HCT116 (cell line): ENCODE data around the gene MAN1A1. TPM values are rescaled to one million over a fixed set of nuclear protein-coding genes. Genes with fewer than 3 reads are reported as not detected.

Experiments used
- ATAC-seq: fragments of 200-7000 bp; cut with Tn5 transposase; 2 replicates; pipeline ENCODE4 v1.9.1; 2020; ENCODE audit warnings: mild to moderate bottlenecking, moderate library complexity
- BruUV-seq: library from RNA; stranded (reverse); fragments of 400-500 nt; replicated peaks from 2 replicates; lab custom pipeline; 2021; lab: Mats Ljungman, UMichigan
- CTCF ChIA-PET: fragments of 300-600 bp; sonication (Branson Sonifier 250); formaldehyde crosslinking; loops from one replicate; lab custom pipeline; 2021; ENCODE audit warnings: antibody characterized with exemption; lab: Charles Lee
- POLR2A ChIA-PET: fragments of 300-600, 350-600 bp; sonication (Branson Sonifier 250); formaldehyde crosslinking; loops from one replicate; lab custom pipeline; 2021; ENCODE audit warnings: antibody characterized with exemption; lab: Charles Lee
- RAD21 ChIA-PET, 2 experiments: fragments of 300-600 bp; sonication (Branson Sonifier 250); formaldehyde crosslinking; loops; one replicate each; lab custom pipeline; 2023; ENCODE audit warnings: low total read pairs in 2 of 2; ENCODE audit not compliant: uncharacterized antibody in 2 of 2, unreplicated experiment in 2 of 2, low non-redundant PET in 1 of 2; lab: Charles Lee
- DNase-seq: peaks from one replicate; pipeline ENCODE4 v3.0.0-alpha.2; 2010; ENCODE audit warnings: low read depth, low spot score
- H2AFZ ChIP-seq: fragments of 200-600 bp; shearing (Covaris generic), sonication (generic); 2 replicates; pipeline ENCODE4 v1.6.1; 2017; ENCODE audit warnings: low read depth, mixed run types, mixed read lengths, antibody characterized with exemption, low read length; ENCODE audit not compliant: poor library complexity, severe bottlenecking
- H3K27ac ChIP-seq: 2 replicates; pipeline ENCODE4 v1.5.1; 2012; ENCODE audit warnings: low read depth, low read length
- H3K27me3 ChIP-seq: fragments of 200-600 bp; sonication (generic); 2 replicates; pipeline ENCODE4 v1.6.1; 2016; ENCODE audit warnings: mixed run types, low read length, mixed read lengths; ENCODE audit not compliant: insufficient read depth
- H3K36me3 ChIP-seq, 2 experiments: fragments of 200-500 bp in 1 of 2; fragments of 200-600 bp in 1 of 2; sonication (Bioruptor generic) in 1 of 2; sonication (generic) in 1 of 2; 2 replicates each; pipeline versions ENCODE4 v1.5.1 to v1.6.1; 2014 to 2016; ENCODE audit warnings: low read length in 2 of 2, inconsistent platforms in 1 of 2, mixed read lengths in 1 of 2, mixed run types in 1 of 2; ENCODE audit not compliant: insufficient read depth in 2 of 2, control insufficient read depth in 1 of 2
- H3K4me1 ChIP-seq, 2 experiments: fragments of 200-600 bp in 1 of 2; sonication (generic) in 1 of 2; 2 replicates each; pipeline versions ENCODE4 v1.5.1 to v1.6.1; 2012 to 2017; ENCODE audit warnings: low read length in 2 of 2, inconsistent platforms in 1 of 2, mild to moderate bottlenecking in 1 of 2, mixed read lengths in 1 of 2, mixed run types in 1 of 2, moderate library complexity in 1 of 2; ENCODE audit not compliant: insufficient read depth in 2 of 2, control insufficient read depth in 1 of 2
- H3K4me2 ChIP-seq: fragments of 200-600 bp; sonication (generic); 2 replicates; pipeline ENCODE4 v1.6.1; 2017; ENCODE audit warnings: mixed run types, low read length, mixed read lengths
- H3K4me3 ChIP-seq, 2 experiments: fragments of 200-600 bp in 1 of 2; sonication (generic) in 1 of 2; replicated peaks in 1 of 2; 2 replicates each; pipeline ENCODE4 v1.5.1; 2011 to 2016; ENCODE audit warnings: low read length in 2 of 2, control low read depth in 1 of 2, low read depth in 1 of 2, mild to moderate bottlenecking in 1 of 2, mixed read lengths in 1 of 2, mixed run types in 1 of 2
- H3K79me2 ChIP-seq: fragments of 200-600 bp; sonication (generic); 2 replicates; pipeline ENCODE4 v1.6.1; 2017; ENCODE audit warnings: mild to moderate bottlenecking, mixed run types, low read length, moderate library complexity, mixed read lengths; ENCODE audit not compliant: insufficient read depth
- H3K9ac ChIP-seq: fragments of 200-600 bp; sonication (generic); 2 replicates; pipeline ENCODE4 v1.6.1; 2016; ENCODE audit warnings: low read length, mixed read lengths
- H3K9me2 ChIP-seq: fragments of 200-600 bp; sonication (generic), shearing (Covaris generic); 2 replicates; pipeline ENCODE4 v1.6.1; 2017; ENCODE audit warnings: mixed run types, mild to moderate bottlenecking, moderate library complexity; ENCODE audit not compliant: insufficient read depth
- H3K9me3 ChIP-seq, 2 experiments: fragments of 200-500 bp in 1 of 2; fragments of 200-600 bp in 1 of 2; sonication (Bioruptor generic) in 1 of 2; sonication (generic) in 1 of 2; 2 replicates each; pipeline ENCODE4 v1.6.1; 2014 to 2017; ENCODE audit warnings: low read length in 2 of 2, mixed read lengths in 2 of 2, inconsistent platforms in 1 of 2, low read depth in 1 of 2, mild to moderate bottlenecking in 1 of 2, mixed run types in 1 of 2, moderate library complexity in 1 of 2; ENCODE audit not compliant: control insufficient read depth in 1 of 2, insufficient read depth in 1 of 2
- H4K20me1 ChIP-seq: fragments of 200-600 bp; sonication (generic), shearing (Covaris generic); 2 replicates; pipeline ENCODE4 v1.6.1; 2017; ENCODE audit warnings: mixed run types, mild to moderate bottlenecking, moderate library complexity; ENCODE audit not compliant: insufficient read depth
- CBX3 ChIP-seq: IDR thresholded peaks from 2 replicates; pipeline ENCODE4 v1.6.1; 2012; ENCODE audit warnings: low read depth
- CEBPB ChIP-seq: IDR thresholded peaks from 2 replicates; pipeline ENCODE4 v1.6.1; 2012; ENCODE audit warnings: low read depth
- JUND ChIP-seq: IDR thresholded peaks from 2 replicates; pipeline ENCODE4 v1.6.1; 2012
- POLR2A ChIP-seq: IDR thresholded peaks from 2 replicates; pipeline ENCODE4 v1.7.0; 2011; ENCODE audit warnings: borderline replicate concordance; ENCODE audit not compliant: insufficient read depth, insufficient read length; ENCODE audit errors: extremely low read depth
- SP1 ChIP-seq: IDR thresholded peaks from 2 replicates; pipeline ENCODE4 v1.6.1; 2012; ENCODE audit warnings: low read depth
- YY1 ChIP-seq: IDR thresholded peaks from 2 replicates; pipeline ENCODE4 v1.6.1; 2011; ENCODE audit warnings: low read length, low read depth, moderate library complexity, mild to moderate bottlenecking; ENCODE audit not compliant: insufficient replicate concordance; ENCODE audit errors: extremely low read depth
- ZNF274 ChIP-seq: fragments of 200-500 bp; sonication (Bioruptor generic); IDR thresholded peaks from 2 replicates; pipeline ENCODE4 v1.6.1; 2014; ENCODE audit warnings: mild to moderate bottlenecking, low read depth, low read length, inconsistent platforms
- intact Hi-C: fragments of 100-400 bp; cut with micrococcal nuclease; formaldehyde crosslinking; loops from 2 replicates; pipeline ENCODE4 v1.10.0; 2022
- total RNA-seq: library from RNA; stranded (reverse); gene quantifications from one replicate; pipeline ENCODE4 v1.2.1, GENCODE V29; 2021; ENCODE audit not compliant: unreplicated experiment
- TF ChIP-seq, protein P1 (sequence below): IDR thresholded peaks from 2 replicates; pipeline ENCODE4 v1.6.1; 2011; ENCODE audit warnings: mild to moderate bottlenecking, low read length, moderate library complexity; ENCODE audit not compliant: insufficient replicate concordance; ENCODE audit errors: extremely low read depth
- TF ChIP-seq, protein P2 (sequence below): IDR thresholded peaks from 2 replicates; pipeline ENCODE4 v1.6.1; 2012
- TF ChIP-seq, protein P3 (sequence below), 3 experiments: fragments of 200-600 bp in 1 of 3; sonication (generic) in 1 of 3; IDR thresholded peaks in 2 of 3; conservative IDR thresholded peaks in 1 of 3; 2 replicates each; pipeline ENCODE4 v1.5.1; 2012 to 2017; ENCODE audit warnings: low read depth in 2 of 3, low read length in 2 of 3, antibody characterized with exemption in 1 of 3, borderline replicate concordance in 1 of 3, control low read depth in 1 of 3, mild to moderate bottlenecking in 1 of 3, mixed read lengths in 1 of 3, mixed run types in 1 of 3, moderate library complexity in 1 of 3; ENCODE audit not compliant: insufficient read depth in 1 of 3

MAN1A1 gene
- total RNA-seq, 1 experiment from 2014 or later: 46.0 TPM

DNA sequence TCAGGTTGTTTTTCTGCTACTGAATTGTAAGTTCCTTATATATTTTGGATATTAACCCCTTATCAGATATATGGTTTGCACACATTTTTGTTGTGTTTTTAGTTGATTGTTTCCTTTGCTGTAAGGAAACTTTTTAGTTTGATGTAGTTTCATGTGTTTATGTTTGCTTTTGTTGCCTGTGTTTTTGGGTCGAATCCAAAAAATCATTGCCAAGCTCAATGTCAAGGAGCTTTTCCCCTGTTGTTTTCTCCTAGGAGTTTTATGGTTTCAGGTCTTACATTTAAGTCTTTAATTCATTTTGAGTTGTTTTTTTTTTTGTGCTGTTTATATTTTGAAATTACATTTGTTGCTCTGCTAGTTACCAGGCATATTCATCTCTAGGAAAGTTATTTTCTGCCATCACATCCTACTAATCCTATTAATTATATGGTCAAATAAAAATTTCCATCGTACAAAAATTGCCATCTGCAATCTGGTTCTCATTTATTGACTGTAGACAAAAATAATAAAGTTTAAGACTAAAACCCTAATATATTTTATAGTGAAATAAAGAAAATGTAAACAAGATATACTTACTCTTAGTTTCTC is 167.3 kb downstream of the MAN1A1 start:
- Histone ChIP-seq H4K20me1 (no peaks in the 10 kb centered on the region), H3K27me3 (no peaks in the 10 kb centered on the region), H3K9me2 (no peaks in the 10 kb centered on the region), H3K9me3 (no peaks in the 10 kb centered on the region), H3K79me2 (no peaks in the 10 kb centered on the region), H3K9ac (no peak overlapping the region), H3K4me2 (no peak overlapping the region), H3K36me3 (peaks cover 0 to 18% of the 10 kb centered on the region in 2 experiments; a peak in 2 of 4 replicates), H3K4me1 (peaks cover 0 to 15% of the 10 kb centered on the region in 2 experiments; a peak in 1 of 4 replicates), H2AFZ (no peak overlapping the region), H3K27ac (no peak overlapping the region), H3K4me3 (no peak overlapping the region)
- DNase-seq: no peak
- ChIA-PET CTCF (no interaction called here), RAD21 (no interaction called here), POLR2A (no interaction called here)
- intact Hi-C loops: no loop called here
- no TSS peak for BruUV-seq
- TF ChIP-seq CBX3 (no peak), YY1 (no peak), CEBPB (no peak), ZNF274 (no peak)
- TF ChIP-seq, protein P1, sequence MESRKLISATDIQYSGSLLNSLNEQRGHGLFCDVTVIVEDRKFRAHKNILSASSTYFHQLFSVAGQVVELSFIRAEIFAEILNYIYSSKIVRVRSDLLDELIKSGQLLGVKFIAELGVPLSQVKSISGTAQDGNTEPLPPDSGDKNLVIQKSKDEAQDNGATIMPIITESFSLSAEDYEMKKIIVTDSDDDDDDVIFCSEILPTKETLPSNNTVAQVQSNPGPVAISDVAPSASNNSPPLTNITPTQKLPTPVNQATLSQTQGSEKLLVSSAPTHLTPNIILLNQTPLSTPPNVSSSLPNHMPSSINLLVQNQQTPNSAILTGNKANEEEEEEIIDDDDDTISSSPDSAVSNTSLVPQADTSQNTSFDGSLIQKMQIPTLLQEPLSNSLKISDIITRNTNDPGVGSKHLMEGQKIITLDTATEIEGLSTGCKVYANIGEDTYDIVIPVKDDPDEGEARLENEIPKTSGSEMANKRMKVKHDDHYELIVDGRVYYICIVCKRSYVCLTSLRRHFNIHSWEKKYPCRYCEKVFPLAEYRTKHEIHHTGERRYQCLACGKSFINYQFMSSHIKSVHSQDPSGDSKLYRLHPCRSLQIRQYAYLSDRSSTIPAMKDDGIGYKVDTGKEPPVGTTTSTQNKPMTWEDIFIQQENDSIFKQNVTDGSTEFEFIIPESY: no peak
- TF ChIP-seq, protein P2, sequence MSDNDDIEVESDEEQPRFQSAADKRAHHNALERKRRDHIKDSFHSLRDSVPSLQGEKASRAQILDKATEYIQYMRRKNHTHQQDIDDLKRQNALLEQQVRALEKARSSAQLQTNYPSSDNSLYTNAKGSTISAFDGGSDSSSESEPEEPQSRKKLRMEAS: no peak
- ATAC-seq: no peak

DNA sequence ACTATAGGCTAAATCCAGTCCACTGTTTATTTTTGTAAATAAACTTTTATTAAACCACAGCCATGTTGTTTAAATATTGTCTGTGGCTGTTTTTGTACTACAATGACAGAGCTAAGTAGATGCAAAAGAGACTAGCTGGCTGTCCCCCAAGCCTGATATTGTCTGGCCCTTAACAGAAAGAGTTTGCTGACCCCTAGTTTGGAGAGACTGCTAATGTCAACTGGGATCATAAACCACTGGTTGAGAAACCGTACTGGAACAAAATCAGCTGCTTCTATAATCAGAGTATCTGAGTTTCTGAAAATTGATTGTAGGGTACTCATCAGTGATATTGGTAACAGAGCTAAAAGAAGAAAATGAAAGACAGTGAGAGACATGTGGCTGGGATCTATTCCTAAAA is 168.5 kb downstream of the MAN1A1 start:
- Histone ChIP-seq H3K4me1 (peaks cover 0 to 22% of the 10 kb centered on the region in 2 experiments; a peak in 1 of 4 replicates), H3K9ac (no peak overlapping the region), H3K27ac (no peak overlapping the region), H4K20me1 (no peaks in the 10 kb centered on the region), H3K79me2 (no peaks in the 10 kb centered on the region), H2AFZ (no peak overlapping the region), H3K9me3 (no peaks in the 10 kb centered on the region), H3K36me3 (peaks cover 0 to 12% of the 10 kb centered on the region in 2 experiments; a peak in 1 of 4 replicates), H3K4me2 (no peak overlapping the region), H3K4me3 (no peak overlapping the region), H3K9me2 (no peaks in the 10 kb centered on the region), H3K27me3 (no peaks in the 10 kb centered on the region)
- ATAC-seq (no peak), DNase-seq (no peak)
- POLR2A ChIA-PET: no interaction called here
- no TSS peak for BruUV-seq
- RAD21 ChIA-PET: interaction anchor here in 1 of 2 experiments (0.7 kb wide), 1 partner anchor 321 kb away, joined by 3 read pairs; no protein-coding TSS in a partner anchor
- TF ChIP-seq ZNF274 (no peak), YY1 (no peak), POLR2A (no peak), SP1 (no peak), JUND (no peak)
- TF ChIP-seq, protein P1: no peak
- TF ChIP-seq, protein P3, sequence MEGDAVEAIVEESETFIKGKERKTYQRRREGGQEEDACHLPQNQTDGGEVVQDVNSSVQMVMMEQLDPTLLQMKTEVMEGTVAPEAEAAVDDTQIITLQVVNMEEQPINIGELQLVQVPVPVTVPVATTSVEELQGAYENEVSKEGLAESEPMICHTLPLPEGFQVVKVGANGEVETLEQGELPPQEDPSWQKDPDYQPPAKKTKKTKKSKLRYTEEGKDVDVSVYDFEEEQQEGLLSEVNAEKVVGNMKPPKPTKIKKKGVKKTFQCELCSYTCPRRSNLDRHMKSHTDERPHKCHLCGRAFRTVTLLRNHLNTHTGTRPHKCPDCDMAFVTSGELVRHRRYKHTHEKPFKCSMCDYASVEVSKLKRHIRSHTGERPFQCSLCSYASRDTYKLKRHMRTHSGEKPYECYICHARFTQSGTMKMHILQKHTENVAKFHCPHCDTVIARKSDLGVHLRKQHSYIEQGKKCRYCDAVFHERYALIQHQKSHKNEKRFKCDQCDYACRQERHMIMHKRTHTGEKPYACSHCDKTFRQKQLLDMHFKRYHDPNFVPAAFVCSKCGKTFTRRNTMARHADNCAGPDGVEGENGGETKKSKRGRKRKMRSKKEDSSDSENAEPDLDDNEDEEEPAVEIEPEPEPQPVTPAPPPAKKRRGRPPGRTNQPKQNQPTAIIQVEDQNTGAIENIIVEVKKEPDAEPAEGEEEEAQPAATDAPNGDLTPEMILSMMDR (IDR thresholded peaks at IDR 0.05 in 2 of 3, conservative IDR thresholded peaks at IDR 0.05 in 1 of 3; ENCODE audit: borderline replicate concordance in 1 of 3, insufficient read depth in 1 of 3, low read depth in 2 of 3, low read length in 2 of 3): no peak
- TF ChIP-seq, protein P2: no peak
- intact Hi-C loops: no loop called here
- CTCF ChIA-PET: no interaction called here
